SK-N-SH treated with all-trans-retinoic acid at 6 μM for 48 hours (cell line): Measurements from ENCODE around the gene TBC1D12.

Experiments
- ATAC-seq: fragments of 200-7000 bp; cut with Tn5 transposase; 3 replicates; pipeline ENCODE4 v1.9.1; 2020; ENCODE audit warnings: mild to moderate bottlenecking, moderate library complexity
- ARNTL ChIP-seq: fragments of 450-650 bp; formaldehyde crosslinking; IDR thresholded peaks from 2 replicates; pipeline ENCODE4 v1.5.0; 2020; ENCODE audit warnings: low read depth, mild to moderate bottlenecking, moderate library complexity, borderline replicate concordance
- BACH2 ChIP-seq: fragments of 250-450 bp; sonication (Bioruptor Pico); IDR thresholded peaks from 2 replicates; pipeline ENCODE4 v1.9.0; 2021; ENCODE audit warnings: mild to moderate bottlenecking, borderline replicate concordance
- CSDC2 ChIP-seq: fragments of 250-450 bp; sonication (Bioruptor Pico); IDR thresholded peaks from 2 replicates; pipeline ENCODE4 v1.5.0; 2020; ENCODE audit warnings: mild to moderate bottlenecking, moderate library complexity
- CSRNP3 ChIP-seq: fragments of 250-450 bp; sonication (Bioruptor Pico); IDR thresholded peaks from 2 replicates; pipeline ENCODE4 v1.5.1; 2021; ENCODE audit warnings: mild to moderate bottlenecking, moderate library complexity
- ESRRG ChIP-seq: fragments of 250-450 bp; sonication (Bioruptor Pico); IDR thresholded peaks from 2 replicates; pipeline ENCODE4 v1.6.1; 2021; ENCODE audit warnings: mild to moderate bottlenecking
- GLIS3 ChIP-seq: fragments of 250-450 bp; sonication (Bioruptor Pico); IDR thresholded peaks from 2 replicates; pipeline ENCODE4 v1.5.0; 2020; ENCODE audit warnings: mild to moderate bottlenecking, moderate library complexity
- ISL1 ChIP-seq: fragments of 250-450 bp; sonication (Bioruptor Pico); IDR thresholded peaks from 2 replicates; pipeline ENCODE4 v2.1.2; 2022; ENCODE audit warnings: mild to moderate bottlenecking, moderate library complexity
- OSR1 ChIP-seq: fragments of 250-450 bp; sonication (Bioruptor Pico); IDR thresholded peaks from 2 replicates; pipeline ENCODE4 v1.8.0; 2022; ENCODE audit warnings: moderate library complexity, mild to moderate bottlenecking, inconsistent platforms
- PATZ1 ChIP-seq: fragments of 250-450 bp; sonication (Bioruptor Pico); IDR thresholded peaks from 2 replicates; pipeline ENCODE4 v1.8.0; 2020; ENCODE audit warnings: mild to moderate bottlenecking, moderate library complexity, borderline replicate concordance
- POU6F1 ChIP-seq: fragments of 250-450 bp; sonication (Bioruptor Pico); IDR thresholded peaks from 2 replicates; pipeline ENCODE4 v1.8.0; 2021; ENCODE audit warnings: low read depth, mild to moderate bottlenecking, moderate library complexity, borderline replicate concordance
- PPARA ChIP-seq: fragments of 250-450 bp; sonication (Bioruptor Pico); IDR thresholded peaks from 2 replicates; pipeline ENCODE4 v1.5.0; 2020; ENCODE audit warnings: mild to moderate bottlenecking, borderline replicate concordance
- RARB ChIP-seq: fragments of 250-450 bp; sonication (Bioruptor Pico); IDR thresholded peaks from 2 replicates; pipeline ENCODE4 v1.8.0; 2021; ENCODE audit warnings: mild to moderate bottlenecking, moderate library complexity
- SNAI2 ChIP-seq: fragments of 250-450 bp; sonication (Bioruptor Pico); IDR thresholded peaks from 2 replicates; pipeline ENCODE4 v1.5.0; 2020; ENCODE audit warnings: mild to moderate bottlenecking, moderate library complexity
- TCF4 ChIP-seq: fragments of 250-450 bp; sonication (Bioruptor Pico); IDR thresholded peaks from 2 replicates; pipeline ENCODE4 v1.8.0; 2021; ENCODE audit warnings: mild to moderate bottlenecking, moderate library complexity, borderline replicate concordance
- TOX ChIP-seq: fragments of 250-450 bp; sonication (Bioruptor Pico); IDR thresholded peaks from 2 replicates; pipeline ENCODE4 v1.8.0; 2021; ENCODE audit warnings: mild to moderate bottlenecking, moderate library complexity, borderline replicate concordance
- TSHZ2 ChIP-seq: fragments of 250-450 bp; sonication (Bioruptor Pico); IDR thresholded peaks from 2 replicates; pipeline ENCODE4 v1.5.0; 2020; ENCODE audit warnings: mild to moderate bottlenecking, moderate library complexity
- ZC3H10 ChIP-seq: fragments of 250-450 bp; sonication (Bioruptor Pico); IDR thresholded peaks from 2 replicates; pipeline ENCODE4 v1.5.1; 2021; ENCODE audit warnings: mild to moderate bottlenecking, moderate library complexity
- ZFP3 ChIP-seq: fragments of 250-450 bp; sonication (Bioruptor Pico); IDR thresholded peaks from 2 replicates; pipeline ENCODE4 v1.5.0; 2020; ENCODE audit warnings: mild to moderate bottlenecking, moderate library complexity
- ZFP30 ChIP-seq: fragments of 450-650 bp; formaldehyde crosslinking; IDR thresholded peaks from 2 replicates; pipeline ENCODE4 v1.5.0; 2022; ENCODE audit warnings: mild to moderate bottlenecking, moderate library complexity
- ZNF565 ChIP-seq: fragments of 450-650 bp; formaldehyde crosslinking; conservative IDR thresholded peaks from 2 replicates; pipeline ENCODE4 v1.5.0; 2020; ENCODE audit warnings: low read depth, mild to moderate bottlenecking, moderate library complexity
- ZNF70 ChIP-seq: fragments of 450-650 bp; formaldehyde crosslinking; IDR thresholded peaks from 2 replicates; pipeline ENCODE4 v1.5.0; 2020; ENCODE audit warnings: mild to moderate bottlenecking, moderate library complexity
- ZNF8 ChIP-seq: fragments of 450-650 bp; formaldehyde crosslinking; IDR thresholded peaks from 2 replicates; pipeline ENCODE4 v1.5.0; 2020; ENCODE audit warnings: mild to moderate bottlenecking, moderate library complexity

TBC1D12 gene

GRCh38 chr10:94459385-94459784, 57.0 kb downstream of the TBC1D12 start:
- ATAC-seq, result no peak
- TF ChIP-seq TOX (CRISPR knock-in tag), result no peak
- TF ChIP-seq ZFP3 (CRISPR knock-in tag), result no peak
- TF ChIP-seq CSDC2, result no peak
- no peak for TF ChIP-seq BACH2
- no peak for TF ChIP-seq PATZ1 (CRISPR knock-in tag)
- TF ChIP-seq ARNTL (CRISPR knock-in tag), result no peak
- no peak for TF ChIP-seq ZC3H10
- TF ChIP-seq CSRNP3 (CRISPR knock-in tag), result no peak
- TF ChIP-seq OSR1, result no peak
- TF ChIP-seq POU6F1 (CRISPR knock-in tag), result no peak
- no peak for TF ChIP-seq GLIS3 (CRISPR knock-in tag)
- TF ChIP-seq ZNF8 (CRISPR knock-in tag), result no peak
- no peak for TF ChIP-seq ZNF70
- TF ChIP-seq ZFP30 (CRISPR knock-in tag), result no peak
- TF ChIP-seq ISL1 (CRISPR knock-in tag), result no peak

GRCh38 chr10:94461503-94461902, 59.2 kb downstream of the TBC1D12 start:
- no peak for ATAC-seq
- TF ChIP-seq BACH2 (no peak), TCF4 (CRISPR knock-in tag) (no peak), ZNF70 (no peak)

GRCh38 chr10:94462130-94462529, 59.8 kb downstream of the TBC1D12 start:
- TF ChIP-seq SNAI2 (CRISPR knock-in tag), result no peak
- TF ChIP-seq ESRRG (CRISPR knock-in tag), result no peak
- TF ChIP-seq TCF4 (CRISPR knock-in tag), result no peak
- TF ChIP-seq PPARA, result no peak
- no peak for TF ChIP-seq TSHZ2 (CRISPR knock-in tag)
- TF ChIP-seq ZFP30 (CRISPR knock-in tag), result no peak
- TF ChIP-seq ARNTL (CRISPR knock-in tag), result no peak
- TF ChIP-seq ZFP3 (CRISPR knock-in tag), result no peak
- TF ChIP-seq CSRNP3 (CRISPR knock-in tag), result no peak
- no peak for TF ChIP-seq GLIS3 (CRISPR knock-in tag)
- no peak for TF ChIP-seq RARB (CRISPR knock-in tag)
- TF ChIP-seq POU6F1 (CRISPR knock-in tag), result no peak
- TF ChIP-seq ZNF8 (CRISPR knock-in tag), result no peak
- TF ChIP-seq BACH2, result no peak
- TF ChIP-seq PATZ1 (CRISPR knock-in tag), result no peak
- no peak for TF ChIP-seq ZNF565 (CRISPR knock-in tag)
- no peak for ATAC-seq
